Measurements from ENCODE around the gene CACNB4. TPM values are rescaled to one million over a fixed set of nuclear protein-coding genes. Genes with fewer than 3 reads are reported as not detected.

CACNB4 gene
- total RNA-seq, 3 donors from 2014 or later = 1.6 to 17.7 (median 11.5) TPM

DNA sequence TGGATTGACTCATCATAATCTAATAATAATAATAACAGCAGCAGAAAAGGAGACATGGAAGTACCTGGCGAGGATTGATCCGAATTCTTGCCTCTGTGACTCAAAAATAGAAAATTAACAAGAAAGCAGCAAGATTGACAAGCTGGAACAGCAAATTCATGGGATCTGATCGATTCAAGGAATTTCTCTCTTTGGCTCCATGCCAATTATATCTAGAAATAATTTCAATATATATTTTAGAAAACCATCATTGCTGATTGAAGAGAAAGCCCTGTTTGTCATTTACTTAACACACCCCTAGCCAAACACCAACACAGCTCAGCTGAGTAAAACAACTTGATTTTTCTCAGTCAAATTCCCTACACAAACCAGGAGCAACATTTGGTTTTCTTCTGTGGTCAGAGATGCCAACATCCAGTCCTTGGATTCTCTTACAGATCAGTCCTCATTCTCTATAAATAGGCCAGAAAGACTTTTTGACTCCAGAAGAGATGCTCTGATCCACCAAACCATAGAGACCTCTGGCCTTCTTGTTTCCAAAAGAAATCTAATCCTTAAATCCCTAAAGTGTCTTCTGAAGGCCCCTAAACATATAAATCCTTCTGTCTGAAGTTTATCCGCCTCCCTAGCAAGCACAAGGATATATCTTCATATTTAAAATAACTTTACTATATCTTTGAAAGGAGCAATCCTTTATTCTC, 129.9 kb downstream of the CACNB4 start:
- no peaks in the 10 kb centered on the region for H3K36me3 ChIP-seq

DNA sequence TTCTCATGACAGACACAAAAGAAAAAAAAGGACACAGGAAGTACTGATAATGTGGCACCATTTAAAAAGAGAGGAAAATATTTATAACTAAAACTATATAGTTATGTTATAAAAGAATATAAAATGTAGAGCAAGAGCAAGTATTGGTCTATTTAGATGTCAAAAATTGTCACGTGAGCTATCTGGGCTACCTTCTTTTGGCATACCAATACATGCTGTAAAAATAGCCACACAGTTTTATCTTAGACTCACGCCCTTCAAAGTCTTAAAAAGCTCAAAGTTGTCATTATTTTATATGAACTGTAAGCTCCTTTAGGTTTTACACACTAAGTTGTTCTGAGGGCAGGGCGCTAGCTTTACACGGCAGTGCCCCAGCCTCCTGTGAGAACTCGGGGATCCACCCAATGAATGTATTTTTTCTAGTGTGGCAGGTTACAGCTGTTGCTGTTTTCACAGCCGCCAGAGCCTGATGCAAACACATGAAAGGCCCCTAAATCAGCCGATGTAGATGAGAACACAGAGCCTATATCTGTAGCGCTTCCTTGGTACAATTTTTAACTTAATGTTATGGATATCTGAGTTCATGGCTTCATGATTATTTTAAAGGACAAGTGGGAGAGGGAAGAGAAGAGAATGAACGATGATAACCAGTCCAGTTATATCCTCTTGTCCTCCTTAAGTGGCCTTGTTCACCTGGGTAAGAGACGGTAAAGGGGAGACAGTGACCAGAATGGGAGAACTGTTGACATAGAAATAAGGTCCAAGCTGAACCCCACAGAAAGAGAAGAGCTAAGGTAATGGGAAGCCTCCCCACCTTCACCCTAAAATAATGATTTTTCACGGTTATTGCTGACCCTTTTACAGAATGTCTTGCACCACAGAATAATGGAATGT, 130.8 kb downstream of the CACNB4 start:
- no peak for DNase-seq (ENCODE audit: low spot score in 2 of 2)
- H3K9me3 ChIP-seq = no peaks in the 10 kb centered on the region
- no peak overlapping the region for H3K27ac ChIP-seq
- no peak overlapping the region for H3K4me3 ChIP-seq
- no peaks in the 10 kb centered on the region for H3K4me1 ChIP-seq
- intact Hi-C loops (cut with DNase I; ENCODE audit: low total_unique reads) = no loop called here
- no peaks in the 10 kb centered on the region for H3K27me3 ChIP-seq
- no peaks in the 10 kb centered on the region for H3K36me3 ChIP-seq
- TF ChIP-seq POLR2A (IDR thresholded peaks at IDR 0.05) = no peak
- TF ChIP-seq, protein P1, sequence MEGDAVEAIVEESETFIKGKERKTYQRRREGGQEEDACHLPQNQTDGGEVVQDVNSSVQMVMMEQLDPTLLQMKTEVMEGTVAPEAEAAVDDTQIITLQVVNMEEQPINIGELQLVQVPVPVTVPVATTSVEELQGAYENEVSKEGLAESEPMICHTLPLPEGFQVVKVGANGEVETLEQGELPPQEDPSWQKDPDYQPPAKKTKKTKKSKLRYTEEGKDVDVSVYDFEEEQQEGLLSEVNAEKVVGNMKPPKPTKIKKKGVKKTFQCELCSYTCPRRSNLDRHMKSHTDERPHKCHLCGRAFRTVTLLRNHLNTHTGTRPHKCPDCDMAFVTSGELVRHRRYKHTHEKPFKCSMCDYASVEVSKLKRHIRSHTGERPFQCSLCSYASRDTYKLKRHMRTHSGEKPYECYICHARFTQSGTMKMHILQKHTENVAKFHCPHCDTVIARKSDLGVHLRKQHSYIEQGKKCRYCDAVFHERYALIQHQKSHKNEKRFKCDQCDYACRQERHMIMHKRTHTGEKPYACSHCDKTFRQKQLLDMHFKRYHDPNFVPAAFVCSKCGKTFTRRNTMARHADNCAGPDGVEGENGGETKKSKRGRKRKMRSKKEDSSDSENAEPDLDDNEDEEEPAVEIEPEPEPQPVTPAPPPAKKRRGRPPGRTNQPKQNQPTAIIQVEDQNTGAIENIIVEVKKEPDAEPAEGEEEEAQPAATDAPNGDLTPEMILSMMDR (IDR thresholded peaks at IDR 0.05) = no peak
- no peak for TF ChIP-seq POLR2AphosphoS5 (IDR thresholded peaks at IDR 0.05)

More for the DNA sequence above, 129.9 kb downstream of the CACNB4 start:
- Histone ChIP-seq H3K4me1 (peaks cover 0 to 3% of the 10 kb centered on the region in 2 donors), H3K9me3 (no peaks in the 10 kb centered on the region), H3K27ac (no peak overlapping the region), H3K27me3 (no peaks in the 10 kb centered on the region), H3K4me3 (no peak overlapping the region)
- TF ChIP-seq, protein P1 (IDR thresholded peaks at IDR 0.05) = no peak
- TF ChIP-seq POLR2AphosphoS5 (IDR thresholded peaks at IDR 0.05) = no peak
- TF ChIP-seq POLR2A (IDR thresholded peaks at IDR 0.05) = no peak
- intact Hi-C loops (cut with DNase I; ENCODE audit: low total_unique reads) = no loop called here
- no peak for DNase-seq (ENCODE audit: low spot score in 2 of 2)

DNA sequence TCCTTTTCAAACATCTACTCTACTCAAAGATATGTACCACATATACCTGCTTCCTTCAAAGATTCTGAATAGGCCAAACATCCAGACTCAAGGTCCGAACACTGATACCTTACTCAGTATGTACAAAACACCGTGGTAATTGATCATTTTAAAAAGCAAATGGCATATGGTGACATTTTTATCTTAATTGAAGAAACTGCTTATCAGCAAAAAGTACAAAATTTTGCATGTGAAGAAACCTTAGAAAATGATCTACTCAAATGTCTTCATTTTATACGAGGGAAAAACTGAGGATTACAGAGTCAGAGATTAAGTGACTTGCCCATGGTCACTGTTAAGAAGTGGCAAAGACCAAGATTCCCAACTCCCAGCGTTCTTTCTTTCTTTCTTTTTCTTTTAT, 133.0 kb downstream of the CACNB4 start:
- no peaks in the 10 kb centered on the region for H3K9me3 ChIP-seq
- TF ChIP-seq POLR2A (IDR thresholded peaks at IDR 0.05) (no peak), POLR2AphosphoS5 (IDR thresholded peaks at IDR 0.05) (no peak)
- TF ChIP-seq, protein P1 (IDR thresholded peaks at IDR 0.05) = no peak
- intact Hi-C loops (cut with DNase I; ENCODE audit: low total_unique reads) = no loop called here
- no peaks in the 10 kb centered on the region for H3K27me3 ChIP-seq
- no peaks in the 10 kb centered on the region for H3K36me3 ChIP-seq
- H3K4me3 ChIP-seq = no peak overlapping the region
- DNase-seq (ENCODE audit: low spot score in 2 of 2) = no peak
- H3K27ac ChIP-seq = no peak overlapping the region
- no peaks in the 10 kb centered on the region for H3K4me1 ChIP-seq

DNA sequence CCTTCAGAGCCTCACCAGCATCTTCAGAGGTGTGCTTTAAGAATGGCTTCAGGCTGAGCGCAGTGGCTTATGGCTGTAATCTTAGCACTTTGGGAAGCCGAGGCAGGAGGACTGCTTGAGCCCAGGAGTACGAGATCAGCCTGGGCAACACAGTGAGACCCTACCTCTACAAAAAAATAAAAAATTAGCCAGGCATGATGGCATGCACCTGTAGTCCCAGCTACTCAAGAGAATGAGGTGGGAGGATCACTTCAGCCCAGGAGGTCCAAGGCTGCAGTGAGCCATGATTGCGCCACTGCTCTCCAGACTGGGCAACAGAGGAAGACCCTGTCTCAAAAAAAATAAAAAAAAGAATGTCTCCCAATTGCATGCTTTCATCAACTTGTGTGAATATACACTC, 137.3 kb downstream of the CACNB4 start:
- H3K4me3 ChIP-seq = no peak overlapping the region
- intact Hi-C loops (cut with DNase I; ENCODE audit: low total_unique reads) = no loop called here

More for the DNA sequence above, 137.3 kb downstream of the CACNB4 start:
- TF ChIP-seq, protein P1 (IDR thresholded peaks at IDR 0.05) = no peak
- TF ChIP-seq POLR2A (IDR thresholded peaks at IDR 0.05) (no peak), POLR2AphosphoS5 (IDR thresholded peaks at IDR 0.05) (no peak)
- H3K27me3 ChIP-seq = no peaks in the 10 kb centered on the region
- no peaks in the 10 kb centered on the region for H3K9me3 ChIP-seq
- H3K27ac ChIP-seq = no peak overlapping the region
- H3K4me1 ChIP-seq = no peaks in the 10 kb centered on the region
- no peak for DNase-seq (ENCODE audit: low spot score in 2 of 2)
- no peaks in the 10 kb centered on the region for H3K36me3 ChIP-seq

Data from breast epithelium (tissue), 4 donors.